ENCODE data around the gene DDX60. TPM values are rescaled to one million over a fixed set of nuclear protein-coding genes. Genes with fewer than 3 reads are reported as not detected.

Gene DDX60
- total RNA-seq, 1 donor from 2014 or later = 3.3 TPM

- FAIRE-seq = no peak
- DNase-seq (ENCODE audit: low spot score in 2 of 2) = no peak
Observed at GRCh38 chr4:168212656-168213055, 105.9 kb downstream of the DDX60 start.

GRCh38 chr4:168208957-168209614 lies 109.5 kb downstream of the DDX60 start:
- no peak for FAIRE-seq

GRCh38 chr4:168203233-168203911 lies 115.2 kb downstream of the DDX60 start:
- FAIRE-seq (no peak), DNase-seq (ENCODE audit: low spot score in 2 of 2) (no peak)

More at GRCh38 chr4:168208957-168209614, 109.5 kb downstream of the DDX60 start:
- DNase-seq (ENCODE audit: low spot score in 2 of 2) = no peak

- DNase-seq (ENCODE audit: low spot score in 2 of 2) (no peak), FAIRE-seq (no peak)
Observed at GRCh38 chr4:168200685-168201084, 117.9 kb downstream of the DDX60 start.

GRCh38 chr4:168199260-168199957 lies 119.1 kb downstream of the DDX60 start:
- FAIRE-seq = no peak
- no peak for DNase-seq (ENCODE audit: low spot score in 2 of 2)

- FAIRE-seq (no peak), DNase-seq (ENCODE audit: low spot score in 2 of 2) (no peak)
Observed at GRCh38 chr4:168197926-168198325, 120.6 kb downstream of the DDX60 start.

- FAIRE-seq (no peak), DNase-seq (ENCODE audit: low spot score in 2 of 2) (no peak)
Observed at GRCh38 chr4:168188754-168189153, 129.8 kb downstream of the DDX60 start.

GRCh38 chr4:168183717-168184571 lies 134.6 kb downstream of the DDX60 start:
- DNase-seq (ENCODE audit: low spot score in 2 of 2) (peak in 1 of 2 donors; percentile 24), FAIRE-seq (peak; percentile 96)

GRCh38 chr4:168177546-168178149 lies 140.9 kb downstream of the DDX60 start:
- no peak for FAIRE-seq

GRCh38 chr4:168174308-168174707 lies 144.2 kb downstream of the DDX60 start:
- FAIRE-seq = no peak
- DNase-seq (ENCODE audit: low spot score in 2 of 2) = no peak

More at GRCh38 chr4:168177546-168178149, 140.9 kb downstream of the DDX60 start:
- DNase-seq (ENCODE audit: low spot score in 2 of 2) = no peak

GRCh38 chr4:168167714-168168284 lies 150.8 kb downstream of the DDX60 start:
- DNase-seq (ENCODE audit: low spot score in 2 of 2) (no peak), FAIRE-seq (no peak)

Other genes with a start within 250 kb of the DDX60 start
- gene ANXA10, start 226.2 kb downstream of the DDX60 start, total RNA-seq = not detected
- 2.9 TPM for gene DDX60L, start 161.7 kb upstream of the DDX60 start, total RNA-seq
- 17.1 TPM for gene PALLD, start 178.3 kb upstream of the DDX60 start, total RNA-seq

Data from frontal cortex (tissue), 4 donors.